Activated CD8-positive, alpha-beta memory T cell treated with anti-CD3 and anti-CD28 coated beads, Interleukin-2, amount 10 ng/mL, durations not matched to agents 7 days and 5 days (primary cell): ENCODE measurements around the gene MAML1. TPM values are rescaled to one million over a fixed set of nuclear protein-coding genes. Genes with fewer than 3 reads are reported as not detected.

Source experiments
- ATAC-seq: fragments of 150-1000 bp; cut with Tn5 transposase; one replicate; pipeline ENCODE4 v1.10.0; 2021; ENCODE audit warnings: moderate library complexity
- CTCF ChIA-PET: fragments of 350-600 bp; sonication (Branson Sonifier 250); formaldehyde crosslinking; loops from one replicate; lab custom pipeline; 2021; ENCODE audit warnings: antibody characterized with exemption; lab: Charles Lee
- DNase-seq: peaks from one replicate; pipeline ENCODE4 v3.0.0-alpha.2; 2020
- H3K27ac Mint-ChIP-seq: one replicate; pipeline ENCODE4 v1.8.0; 2021; ENCODE audit warnings: mild to moderate bottlenecking, mixed read lengths
- H3K27me3 Mint-ChIP-seq: one replicate; pipeline ENCODE4 v1.8.0; 2021; ENCODE audit warnings: mixed read lengths
- H3K36me3 Mint-ChIP-seq: one replicate; pipeline ENCODE4 v1.8.0; 2021; ENCODE audit warnings: mild to moderate bottlenecking, mixed read lengths
- H3K4me1 Mint-ChIP-seq: one replicate; pipeline ENCODE4 v1.8.0; 2021; ENCODE audit warnings: mixed read lengths
- H3K4me3 Mint-ChIP-seq: one replicate; pipeline ENCODE4 v1.8.0; 2021; ENCODE audit warnings: mild to moderate bottlenecking, moderate library complexity, mixed read lengths
- H3K9me3 Mint-ChIP-seq: one replicate; pipeline ENCODE4 v1.8.0; 2022; ENCODE audit warnings: low read depth, mixed read lengths
- total RNA-seq, 2 experiments: library from RNA; stranded (reverse); gene quantifications; one replicate each; pipeline ENCODE4 v1.2.3, GENCODE V29; 2021

The MAML1 gene
- total RNA-seq, 2 experiments from 2014 or later = 34.7 to 34.9 TPM

- H3K36me3 Mint-ChIP-seq = peaks cover 17% of the 10 kb centered on the region
- no peak overlapping the region for H3K4me3 Mint-ChIP-seq
- no peak for ATAC-seq
- no peaks in the 10 kb centered on the region for H3K9me3 Mint-ChIP-seq
- H3K4me1 Mint-ChIP-seq = peaks cover 31% of the 10 kb centered on the region
- CTCF ChIA-PET = no interaction called here
- DNase-seq = no peak
- no peaks in the 10 kb centered on the region for H3K27me3 Mint-ChIP-seq
- H3K27ac Mint-ChIP-seq = no peak overlapping the region
Observed at GRCh38 chr5:179765400-179765799, 32.8 kb downstream of the MAML1 start.

- H3K9me3 Mint-ChIP-seq = no peaks in the 10 kb centered on the region
- H3K36me3 Mint-ChIP-seq = peaks cover 24% of the 10 kb centered on the region
- H3K27me3 Mint-ChIP-seq = no peaks in the 10 kb centered on the region
- CTCF ChIA-PET = interaction anchor here (1.4 kb wide), 1 partner anchor 27 kb away, joined by 3 read pairs; the partner anchor contains the start of gene LTC4S
- H3K27ac Mint-ChIP-seq = no peak overlapping the region
- no peak overlapping the region for H3K4me3 Mint-ChIP-seq
- H3K4me1 Mint-ChIP-seq = peaks cover 29% of the 10 kb centered on the region
- DNase-seq (no peak), ATAC-seq (no peak)
Observed at GRCh38 chr5:179766021-179766725, 33.6 kb downstream of the MAML1 start.

- DNase-seq (no peak), ATAC-seq (no peak)
- Mint-ChIP-seq H3K9me3 (no peaks in the 10 kb centered on the region), H3K4me1 (peaks cover 25% of the 10 kb centered on the region), H3K4me3 (no peak overlapping the region), H3K36me3 (peaks cover 24% of the 10 kb centered on the region), H3K27me3 (no peaks in the 10 kb centered on the region), H3K27ac (no peak overlapping the region)
- CTCF ChIA-PET = interaction anchor here (1.4 kb wide), 1 partner anchor 27 kb away, joined by 3 read pairs; the partner anchor contains the start of gene LTC4S
Observed at GRCh38 chr5:179766726-179767455, 34.3 kb downstream of the MAML1 start.

- CTCF ChIA-PET = interaction anchor here (1.6 kb wide), 1 partner anchor 10 kb away, joined by 5 read pairs; no protein-coding TSS in a partner anchor
- no peak for ATAC-seq
- Mint-ChIP-seq H3K27ac (no peak overlapping the region), H3K4me3 (no peak overlapping the region), H3K36me3 (peaks cover 28% of the 10 kb centered on the region), H3K4me1 (peaks cover 18% of the 10 kb centered on the region), H3K27me3 (no peaks in the 10 kb centered on the region), H3K9me3 (no peaks in the 10 kb centered on the region)
- no peak for DNase-seq
Observed at GRCh38 chr5:179767496-179768100, 35.0 kb downstream of the MAML1 start.

GRCh38 chr5:179768326-179769085, 35.9 kb downstream of the MAML1 start:
- Mint-ChIP-seq H3K27me3 (no peaks in the 10 kb centered on the region), H3K4me3 (no peak overlapping the region), H3K4me1 (peaks cover 10% of the 10 kb centered on the region), H3K36me3 (peaks cover 29% of the 10 kb centered on the region), H3K27ac (no peak overlapping the region), H3K9me3 (no peaks in the 10 kb centered on the region)
- DNase-seq (no peak), ATAC-seq (no peak)
- CTCF ChIA-PET = interaction anchor here (0.8 to 1.6 kb wide), 3 partner anchors 9 to 90 kb away, joined by 3 to 5 read pairs (median 3); no protein-coding TSS in a partner anchor

GRCh38 chr5:179769271-179769670, 36.6 kb downstream of the MAML1 start:
- Mint-ChIP-seq H3K27me3 (no peaks in the 10 kb centered on the region), H3K4me1 (peaks cover 8% of the 10 kb centered on the region), H3K4me3 (no peak overlapping the region), H3K27ac (no peak overlapping the region), H3K36me3 (peaks cover 29% of the 10 kb centered on the region), H3K9me3 (no peaks in the 10 kb centered on the region)
- ATAC-seq (no peak), DNase-seq (no peak)
- CTCF ChIA-PET = interaction anchor here (0.8 to 1.2 kb wide), 3 partner anchors 18 to 97 kb away, joined by 3 read pairs; no protein-coding TSS in a partner anchor

- peaks cover 8% of the 10 kb centered on the region for H3K4me1 Mint-ChIP-seq
- no peaks in the 10 kb centered on the region for H3K27me3 Mint-ChIP-seq
- no peak for DNase-seq
- no peak overlapping the region for H3K27ac Mint-ChIP-seq
- no peak overlapping the region for H3K4me3 Mint-ChIP-seq
- H3K36me3 Mint-ChIP-seq = peaks cover 31% of the 10 kb centered on the region
- no peak for ATAC-seq
- H3K9me3 Mint-ChIP-seq = no peaks in the 10 kb centered on the region
- CTCF ChIA-PET = interaction anchor here (1.2 kb wide), 1 partner anchor 97 kb away, joined by 3 read pairs; no protein-coding TSS in a partner anchor
Observed at GRCh38 chr5:179769796-179770195, 37.2 kb downstream of the MAML1 start.

GRCh38 chr5:179771311-179771895, 38.8 kb downstream of the MAML1 start:
- no peaks in the 10 kb centered on the region for H3K27me3 Mint-ChIP-seq
- no peak overlapping the region for H3K27ac Mint-ChIP-seq
- peaks cover 27% of the 10 kb centered on the region for H3K36me3 Mint-ChIP-seq
- no peak for ATAC-seq
- no peaks in the 10 kb centered on the region for H3K9me3 Mint-ChIP-seq
- H3K4me1 Mint-ChIP-seq = no peaks in the 10 kb centered on the region
- no peak overlapping the region for H3K4me3 Mint-ChIP-seq
- CTCF ChIA-PET = interaction anchor here (1.4 kb wide), 1 partner anchor 8 kb away, joined by 5 read pairs; no protein-coding TSS in a partner anchor
- DNase-seq = no peak

- DNase-seq = no peak
- Mint-ChIP-seq H3K36me3 (peaks cover 24% of the 10 kb centered on the region), H3K4me1 (no peaks in the 10 kb centered on the region), H3K27ac (no peak overlapping the region), H3K4me3 (no peak overlapping the region), H3K9me3 (no peaks in the 10 kb centered on the region), H3K27me3 (no peaks in the 10 kb centered on the region)
- ATAC-seq = no peak
- CTCF ChIA-PET = no interaction called here
Observed at GRCh38 chr5:179772351-179772750, 39.7 kb downstream of the MAML1 start.

GRCh38 chr5:179773686-179774040, 41.0 kb downstream of the MAML1 start:
- no peaks in the 10 kb centered on the region for H3K4me1 Mint-ChIP-seq
- DNase-seq (no peak), ATAC-seq (no peak)
- H3K36me3 Mint-ChIP-seq = peaks cover 22% of the 10 kb centered on the region
- CTCF ChIA-PET = no interaction called here
- H3K27ac Mint-ChIP-seq = no peak overlapping the region
- no peaks in the 10 kb centered on the region for H3K27me3 Mint-ChIP-seq
- no peak overlapping the region for H3K4me3 Mint-ChIP-seq
- no peaks in the 10 kb centered on the region for H3K9me3 Mint-ChIP-seq

- Mint-ChIP-seq H3K27me3 (no peaks in the 10 kb centered on the region), H3K4me3 (no peak overlapping the region), H3K27ac (no peak overlapping the region), H3K36me3 (peaks cover 20% of the 10 kb centered on the region), H3K9me3 (no peaks in the 10 kb centered on the region), H3K4me1 (no peaks in the 10 kb centered on the region)
- CTCF ChIA-PET = interaction anchor here (0.9 kb wide), 1 partner anchor 20 kb away, joined by 3 read pairs; no protein-coding TSS in a partner anchor
- no peak for DNase-seq
- ATAC-seq = no peak
Observed at GRCh38 chr5:179774442-179774841, 41.8 kb downstream of the MAML1 start.

- ATAC-seq (no peak), DNase-seq (no peak)
- Mint-ChIP-seq H3K9me3 (no peaks in the 10 kb centered on the region), H3K4me1 (no peaks in the 10 kb centered on the region), H3K27ac (no peak overlapping the region), H3K27me3 (no peaks in the 10 kb centered on the region), H3K36me3 (peaks cover 9% of the 10 kb centered on the region), H3K4me3 (no peak overlapping the region)
- CTCF ChIA-PET = interaction anchor here (1.9 kb wide), 1 partner anchor 8 kb away, joined by 5 read pairs; no protein-coding TSS in a partner anchor
Observed at GRCh38 chr5:179776411-179776938, 43.9 kb downstream of the MAML1 start.
